ENCODE measurements around the gene MSANTD1. TPM values are rescaled to one million over a fixed set of nuclear protein-coding genes. Genes with fewer than 3 reads are reported as not detected.

The MSANTD1 gene
- 0.41 and 0.44 TPM in 2 replicates for total RNA-seq (2014; rRNA removed; shearing (Covaris generic))

DNA sequence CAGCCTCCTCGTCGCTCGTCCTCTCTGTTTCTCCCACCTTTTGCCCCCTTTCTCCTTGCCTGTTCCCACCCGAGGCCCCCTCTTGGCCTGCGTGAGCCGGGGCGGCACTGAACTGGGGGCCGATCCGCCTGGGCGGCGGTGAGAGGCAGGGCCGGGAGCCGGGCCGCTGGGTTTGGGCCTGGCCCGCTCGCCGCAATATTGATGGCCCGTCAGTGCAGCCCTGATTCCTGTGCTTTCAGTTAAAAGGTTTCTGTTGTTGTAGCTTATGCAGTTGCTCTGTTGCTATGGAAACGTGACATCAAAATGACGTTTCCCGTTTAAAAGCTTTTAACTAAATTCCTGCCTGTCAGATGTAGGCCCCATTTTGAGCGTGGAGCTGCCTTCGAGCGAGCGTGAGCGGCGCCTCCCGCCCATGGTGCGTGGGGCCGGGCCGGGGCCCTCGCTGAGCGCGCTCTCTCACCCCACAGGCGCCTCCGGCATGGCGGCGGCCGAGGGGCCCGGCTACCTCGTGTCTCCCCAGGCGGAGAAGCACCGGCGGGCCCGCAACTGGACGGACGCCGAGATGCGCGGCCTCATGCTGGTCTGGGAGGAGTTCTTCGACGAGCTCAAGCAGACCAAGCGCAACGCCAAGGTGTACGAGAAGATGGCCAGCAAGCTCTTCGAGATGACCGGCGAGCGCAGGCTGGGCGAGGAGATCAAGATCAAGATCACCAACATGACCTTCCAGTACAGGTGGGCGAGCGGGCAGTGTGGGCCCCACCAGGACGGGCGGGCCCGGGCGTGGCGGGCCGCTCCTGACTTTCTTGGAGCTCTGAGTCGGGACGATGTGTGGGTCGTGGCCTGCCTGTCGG is at the start of gene MSANTD1:
Gene MSANTD1 (plus strand): TSS at position 349 of the 851 bp plus-strand sequence. CDS start 64 bp downstream, at position 413.
- no peak for DNase-seq (ENCODE audit: low spot score)

DNA sequence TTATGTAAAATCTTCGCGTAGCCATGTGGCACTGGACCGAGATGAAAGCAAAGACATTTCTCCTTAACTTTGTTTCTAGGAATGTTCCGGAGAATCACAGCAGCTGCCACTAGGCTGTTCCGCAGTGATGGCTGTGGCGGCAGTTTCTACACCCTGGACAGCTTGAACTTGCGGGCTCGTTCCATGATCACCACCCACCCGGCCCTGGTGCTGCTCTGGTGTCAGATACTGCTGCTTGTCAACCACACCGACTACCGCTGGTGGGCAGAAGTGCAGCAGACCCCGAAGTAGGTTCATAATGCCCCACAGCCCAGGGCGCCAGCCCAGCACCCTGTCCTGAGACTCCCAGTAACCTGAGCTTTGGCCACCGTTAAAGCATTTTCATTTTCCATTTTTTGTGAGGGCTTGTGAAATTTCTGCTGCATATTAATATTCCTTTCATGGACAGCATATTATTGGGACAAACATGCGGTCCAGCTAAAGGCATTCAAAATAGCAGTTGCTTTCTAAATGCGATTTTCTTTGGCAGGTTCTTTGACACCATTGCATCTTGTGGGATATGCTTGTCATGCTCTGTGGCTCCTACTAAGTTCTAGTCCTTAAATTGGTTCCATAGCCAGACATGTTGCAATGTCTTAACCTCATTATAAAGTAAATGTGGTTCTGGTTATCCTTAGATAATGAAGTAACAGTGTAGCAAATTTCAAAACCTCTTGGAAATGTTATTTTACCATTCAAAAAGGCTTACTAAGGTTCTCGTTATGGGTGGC is 49.1 kb upstream of the MSANTD1 start:
- DNase-seq (ENCODE audit: low spot score), result no peak

DNA sequence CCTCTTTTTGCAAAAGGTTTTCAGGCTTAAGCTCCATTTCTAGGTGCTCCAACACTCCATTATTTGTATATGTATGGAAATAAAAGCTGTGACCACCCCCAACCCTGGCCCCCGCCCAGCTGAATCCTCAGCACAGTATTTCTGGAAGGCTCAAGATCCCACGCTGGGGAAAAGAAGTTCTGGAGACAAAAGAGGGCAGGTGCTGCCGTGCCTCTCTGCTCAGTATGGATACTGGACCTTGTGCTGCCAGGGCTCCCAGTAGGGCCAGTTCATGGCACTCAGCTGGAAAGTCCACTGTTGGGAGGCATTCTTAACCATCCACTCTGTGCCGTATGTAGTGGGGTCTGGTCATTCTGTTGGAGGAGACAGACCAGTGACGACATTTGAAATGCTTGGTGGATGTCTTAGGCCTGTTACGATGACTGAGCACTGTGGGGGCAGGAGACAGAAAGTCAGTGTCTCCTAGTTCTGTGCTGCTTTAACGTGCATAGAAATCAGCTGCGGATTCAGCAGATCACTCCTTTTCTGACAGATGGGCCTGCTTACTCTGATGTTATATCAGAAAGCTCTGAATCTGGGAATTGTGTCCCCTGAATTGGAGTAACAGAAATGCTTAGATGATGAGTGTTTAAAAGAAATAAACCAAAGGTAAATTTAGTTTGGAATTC is 48.4 kb upstream of the MSANTD1 start:
- DNase-seq (ENCODE audit: low spot score), result no peak

- DNase-seq (ENCODE audit: low spot score), result no peak
Measured at GRCh38 chr4:3201718-3202702, 46.9 kb upstream of the MSANTD1 start.

DNA sequence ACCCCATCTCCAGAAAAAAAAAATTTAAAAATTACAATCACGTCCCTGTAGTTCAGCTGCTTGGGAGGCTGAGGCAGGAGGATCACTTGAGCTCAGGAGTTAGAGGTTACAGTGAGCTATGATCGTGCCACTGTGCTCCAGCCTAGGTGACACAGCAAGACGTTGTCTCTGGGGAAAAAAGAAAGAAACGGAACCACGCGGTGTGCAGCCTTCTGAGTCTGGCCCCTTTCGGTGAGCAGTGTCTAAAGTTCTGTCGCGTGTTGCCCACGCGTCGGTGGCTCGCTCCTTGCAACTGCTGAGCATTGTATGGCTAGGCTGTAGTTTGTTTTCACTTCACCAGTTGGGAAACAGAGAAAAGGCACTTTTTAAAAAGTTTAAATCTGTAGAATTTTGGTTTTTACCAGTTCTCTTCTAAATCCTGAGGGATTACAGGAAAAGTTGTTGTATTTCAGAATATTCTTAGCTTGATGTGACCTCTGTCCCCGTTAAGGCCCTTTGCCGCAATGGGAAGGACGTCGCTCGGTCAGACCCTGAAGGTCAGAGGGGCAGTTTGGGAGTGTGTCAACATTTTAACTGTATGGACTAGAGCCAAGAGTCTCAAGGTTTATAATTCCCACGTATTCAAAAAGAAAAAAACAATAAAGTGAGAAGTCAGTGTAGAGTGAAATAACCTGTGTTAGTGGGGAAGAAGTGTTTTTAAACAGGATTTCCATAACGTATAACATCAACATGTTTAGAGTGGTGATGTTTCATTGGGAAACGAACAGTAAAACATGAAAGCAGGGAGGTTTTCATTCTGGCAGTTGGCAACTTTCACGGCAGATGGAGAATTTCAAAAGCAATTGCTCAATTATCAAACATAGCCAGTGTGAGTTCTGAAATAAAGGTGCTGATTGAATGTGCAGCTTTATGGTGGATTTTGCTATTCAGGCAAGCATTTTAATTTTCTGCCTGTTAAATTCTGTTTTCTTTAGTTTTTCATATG is 45.8 kb upstream of the MSANTD1 start:
- DNase-seq (ENCODE audit: low spot score), result no peak

- DNase-seq (ENCODE audit: low spot score), result no peak
Measured at GRCh38 chr4:3203971-3204431, 45.0 kb upstream of the MSANTD1 start.

DNA sequence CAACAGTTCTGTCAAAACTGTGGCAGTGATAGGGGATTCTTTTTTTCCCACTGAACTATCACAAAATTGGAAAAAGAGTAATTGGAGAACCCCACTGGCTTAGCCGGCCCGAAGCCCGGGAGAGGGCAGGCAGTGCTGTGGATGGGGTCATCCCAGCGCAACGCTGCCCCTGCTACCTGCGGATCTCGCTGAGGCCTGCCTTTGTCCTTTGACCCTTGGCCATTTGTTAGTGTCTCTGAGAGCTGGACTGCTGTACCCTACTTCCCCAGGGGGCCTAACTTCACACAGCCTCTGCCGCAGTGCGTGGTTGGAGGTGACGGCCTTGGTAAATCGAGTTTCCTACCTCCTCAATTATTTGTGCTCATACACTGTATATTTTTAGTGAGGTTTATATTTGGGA is 43.0 kb upstream of the MSANTD1 start:
- no peak for DNase-seq (ENCODE audit: low spot score)

DNA sequence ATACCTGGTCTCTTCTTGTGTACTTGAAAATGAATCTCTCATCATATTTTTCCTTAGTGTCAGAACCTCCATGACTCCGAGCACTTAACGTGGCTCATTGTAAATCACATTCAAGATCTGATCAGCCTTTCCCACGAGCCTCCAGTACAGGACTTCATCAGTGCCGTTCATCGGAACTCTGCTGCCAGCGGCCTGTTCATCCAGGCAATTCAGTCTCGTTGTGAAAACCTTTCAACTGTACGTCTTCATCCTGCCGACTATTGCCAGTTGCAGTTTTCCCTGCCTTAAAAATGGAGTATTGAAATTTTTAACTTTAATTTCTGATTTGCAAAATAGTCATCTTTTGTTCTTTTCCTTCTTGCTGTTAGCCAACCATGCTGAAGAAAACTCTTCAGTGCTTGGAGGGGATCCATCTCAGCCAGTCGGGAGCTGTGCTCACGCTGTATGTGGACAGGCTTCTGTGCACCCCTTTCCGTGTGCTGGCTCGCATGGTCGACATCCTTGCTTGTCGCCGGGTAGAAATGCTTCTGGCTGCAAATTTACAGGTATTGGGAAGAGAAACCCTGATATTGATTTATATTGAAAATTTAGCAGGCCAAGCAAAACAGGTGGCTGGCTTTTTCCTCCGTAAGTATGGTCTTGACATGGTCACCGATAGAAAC is 42.4 kb upstream of the MSANTD1 start:
- DNase-seq (ENCODE audit: low spot score), result no peak

DNA sequence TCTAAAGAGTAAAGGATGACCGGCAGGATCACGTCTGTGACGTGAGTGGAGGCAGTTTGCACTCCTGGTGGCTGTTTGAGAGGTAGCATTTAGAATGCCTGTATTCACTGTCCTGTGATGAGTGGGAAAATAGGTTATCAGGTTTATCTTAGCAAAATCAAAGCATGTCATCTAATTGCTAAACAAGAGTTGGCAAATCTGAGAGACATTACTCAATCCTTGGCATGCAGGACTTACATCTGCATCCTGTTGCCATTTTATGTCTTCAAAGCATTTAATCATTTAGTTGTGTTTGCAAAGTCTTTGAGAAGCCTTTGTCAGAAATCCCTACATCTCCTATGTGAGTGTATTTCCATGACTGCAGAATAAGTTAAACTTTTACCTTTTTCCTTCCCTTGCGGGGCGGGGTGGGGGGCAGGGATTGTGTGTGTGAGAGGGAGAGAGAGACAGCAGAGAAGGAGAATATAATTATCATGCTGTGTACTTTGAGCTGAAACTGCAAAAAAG is 41.4 kb upstream of the MSANTD1 start:
- DNase-seq (ENCODE audit: low spot score), result no peak

GRCh38 chr4:3208826-3209225 is 40.1 kb upstream of the MSANTD1 start:
- no peak for DNase-seq (ENCODE audit: low spot score)

GRCh38 chr4:3209551-3210325 is 39.2 kb upstream of the MSANTD1 start:
- DNase-seq (ENCODE audit: low spot score), result no peak

- no peak for DNase-seq (ENCODE audit: low spot score)
Measured at GRCh38 chr4:3210467-3210866, 38.5 kb upstream of the MSANTD1 start.

DNA sequence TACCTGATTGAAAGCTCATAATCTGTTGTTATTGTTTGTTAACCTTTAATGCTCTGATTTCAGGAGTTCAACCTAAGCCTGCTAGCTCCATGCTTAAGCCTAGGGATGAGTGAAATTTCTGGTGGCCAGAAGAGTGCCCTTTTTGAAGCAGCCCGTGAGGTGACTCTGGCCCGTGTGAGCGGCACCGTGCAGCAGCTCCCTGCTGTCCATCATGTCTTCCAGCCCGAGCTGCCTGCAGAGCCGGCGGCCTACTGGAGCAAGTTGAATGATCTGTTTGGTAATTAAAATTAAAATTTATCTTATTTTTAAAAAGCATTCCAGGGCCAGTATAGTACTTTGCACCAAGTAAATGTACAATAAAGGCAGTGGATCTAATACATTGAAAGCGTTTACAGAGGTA is 37.1 kb upstream of the MSANTD1 start:
- no peak for DNase-seq (ENCODE audit: low spot score)

DNA sequence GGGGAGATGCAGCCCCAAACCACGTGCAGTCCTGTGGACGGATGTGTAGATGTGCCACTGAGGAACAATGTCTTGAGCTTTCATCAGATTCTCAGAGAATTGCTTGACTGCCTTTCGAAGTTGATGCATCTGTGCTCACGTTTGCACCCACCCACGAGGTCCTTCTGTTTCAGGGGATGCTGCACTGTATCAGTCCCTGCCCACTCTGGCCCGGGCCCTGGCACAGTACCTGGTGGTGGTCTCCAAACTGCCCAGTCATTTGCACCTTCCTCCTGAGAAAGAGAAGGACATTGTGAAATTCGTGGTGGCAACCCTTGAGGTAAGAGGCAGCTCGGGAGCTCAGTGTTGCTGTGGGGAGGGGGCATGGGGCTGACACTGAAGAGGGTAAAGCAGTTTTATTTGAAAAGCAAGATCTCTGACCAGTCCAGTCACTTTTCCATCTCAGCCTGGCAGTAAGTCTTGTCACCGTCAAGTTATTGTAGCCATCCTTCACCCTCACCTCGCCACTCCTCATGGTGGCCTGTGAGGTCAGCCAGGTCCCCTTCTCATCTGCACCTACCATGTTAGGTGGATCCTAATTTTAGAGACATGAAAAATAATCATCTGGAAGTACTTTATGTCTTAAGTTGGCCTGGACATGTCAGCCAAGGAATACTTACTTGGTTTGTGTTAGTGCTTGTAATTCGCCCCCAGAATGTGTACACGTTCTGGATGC is 36.4 kb upstream of the MSANTD1 start:
- DNase-seq (ENCODE audit: low spot score), result no peak

DNA sequence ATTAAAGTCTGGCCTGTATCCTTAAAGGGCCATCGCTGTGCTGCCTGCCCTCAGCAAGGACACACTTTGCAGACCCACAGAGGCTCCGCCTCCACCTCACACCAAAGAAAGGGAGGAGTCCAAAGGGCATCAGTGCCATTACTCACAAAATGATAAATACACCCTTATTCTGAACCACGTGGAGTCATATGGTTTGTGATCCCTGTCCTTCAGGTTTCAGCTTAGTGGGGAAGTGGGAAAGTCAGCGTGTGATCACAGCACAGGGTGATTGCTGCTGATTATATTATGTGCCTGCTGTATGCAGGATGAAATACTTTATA is 35.9 kb upstream of the MSANTD1 start:
- no peak for DNase-seq (ENCODE audit: low spot score)

DNA sequence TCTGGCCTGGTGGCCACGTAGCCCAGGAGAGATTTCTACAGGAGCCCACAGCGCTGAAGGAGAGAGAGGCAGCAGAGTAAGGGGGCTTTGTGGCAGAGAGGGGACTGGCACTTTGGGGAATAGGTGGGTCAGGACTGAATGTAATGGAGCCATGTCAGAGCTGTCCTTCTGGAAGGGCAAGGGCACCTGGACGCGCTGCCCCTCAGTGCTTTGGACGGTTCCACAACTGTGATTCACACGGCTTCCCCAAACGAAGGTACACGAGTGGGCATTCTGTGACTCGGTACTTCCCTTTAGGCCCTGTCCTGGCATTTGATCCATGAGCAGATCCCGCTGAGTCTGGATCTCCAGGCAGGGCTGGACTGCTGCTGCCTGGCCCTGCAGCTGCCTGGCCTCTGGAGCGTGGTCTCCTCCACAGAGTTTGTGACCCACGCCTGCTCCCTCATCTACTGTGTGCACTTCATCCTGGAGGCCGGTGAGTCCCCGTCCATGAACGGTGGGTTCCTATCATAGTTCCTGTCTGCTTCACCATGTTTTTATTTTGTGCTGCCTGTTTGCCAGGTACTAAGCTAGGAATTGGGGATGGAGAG is 35.2 kb upstream of the MSANTD1 start:
- DNase-seq (ENCODE audit: low spot score), result no peak

GRCh38 chr4:3215256-3215655 is 33.7 kb upstream of the MSANTD1 start:
- no peak for DNase-seq (ENCODE audit: low spot score)

Measured in HT-29 (cell line).